HepG2 (cell line): ENCODE data around the gene SYT8. TPM values are rescaled to one million over a fixed set of nuclear protein-coding genes. Genes with fewer than 3 reads are reported as not detected.

Experiments used
- DR1 ChIP-seq: sonication (generic); formaldehyde crosslinking; IDR thresholded peaks from 2 replicates; pipeline ENCODE4 v1.8.0; 2021; ENCODE audit warnings: mild to moderate bottlenecking, missing genetic modification reagents, inconsistent platforms
- FOXA1 ChIP-seq, 2 experiments: fragments of 450-650 bp in 1 of 2; sonication (generic) in 1 of 2; formaldehyde crosslinking in 1 of 2; IDR thresholded peaks; 2 replicates each; pipeline versions ENCODE4 v1.4.0 to v1.6.1; 2016 to 2020; ENCODE audit warnings: missing genetic modification reagents in 1 of 2
- FOXC1 ChIP-seq: sonication (generic); formaldehyde crosslinking; IDR thresholded peaks from 2 replicates; pipeline ENCODE4 v1.8.0; 2022; ENCODE audit warnings: mild to moderate bottlenecking, missing genetic modification reagents, borderline replicate concordance
- FUBP1 ChIP-seq: sonication (generic); formaldehyde crosslinking; IDR thresholded peaks from 2 replicates; pipeline ENCODE4 v1.5.1; 2020; ENCODE audit warnings: missing genetic modification reagents, mild to moderate bottlenecking, borderline replicate concordance
- GATAD2A ChIP-seq: IDR thresholded peaks from 2 replicates; pipeline ENCODE4 v1.6.1; 2016
- GPBP1L1 ChIP-seq: sonication (generic); formaldehyde crosslinking; IDR thresholded peaks from 2 replicates; pipeline ENCODE4 v1.5.0; 2020; ENCODE audit warnings: mild to moderate bottlenecking, missing genetic modification reagents
- HMG20B ChIP-seq: conservative IDR thresholded peaks from 2 replicates; pipeline ENCODE4 v1.6.1; 2016; ENCODE audit warnings: missing genetic modification reagents, missing compliant biosample characterization
- MTF2 ChIP-seq: sonication (generic); formaldehyde crosslinking; IDR thresholded peaks from 2 replicates; pipeline ENCODE4 v1.5.0; 2020; ENCODE audit warnings: missing genetic modification reagents, borderline replicate concordance
- MYC ChIP-seq: sonication (generic); formaldehyde crosslinking; IDR thresholded peaks from 2 replicates; pipeline ENCODE4 v1.9.0; 2021; ENCODE audit warnings: missing genetic modification reagents, borderline replicate concordance
- THAP9 ChIP-seq: sonication (generic); formaldehyde crosslinking; IDR thresholded peaks from 2 replicates; pipeline ENCODE4; 2020; ENCODE audit warnings: missing genetic modification reagents, mild to moderate bottlenecking, borderline replicate concordance
- ZBTB4 ChIP-seq: sonication (generic); formaldehyde crosslinking; IDR thresholded peaks from 2 replicates; pipeline ENCODE4 v1.4.0; 2020; ENCODE audit warnings: missing genetic modification reagents, mild to moderate bottlenecking, borderline replicate concordance
- ZBTB46 ChIP-seq: sonication (generic); formaldehyde crosslinking; IDR thresholded peaks from 2 replicates; pipeline ENCODE4 v1.4.0; 2020; ENCODE audit warnings: mild to moderate bottlenecking, missing genetic modification reagents, borderline replicate concordance
- ZFP1 ChIP-seq: IDR thresholded peaks from 2 replicates; pipeline ENCODE4 v1.6.1; 2016
- ZMAT3 ChIP-seq: sonication (generic); formaldehyde crosslinking; conservative IDR thresholded peaks from 2 replicates; pipeline ENCODE4 v1.7.0; 2021; ENCODE audit warnings: missing genetic modification reagents
- ZNF253 ChIP-seq: sonication (generic); formaldehyde crosslinking; IDR thresholded peaks from 2 replicates; pipeline ENCODE4 v1.8.0; 2022; ENCODE audit warnings: mild to moderate bottlenecking, missing genetic modification reagents, borderline replicate concordance
- ZNF260 ChIP-seq: sonication (generic); formaldehyde crosslinking; IDR thresholded peaks from 2 replicates; pipeline ENCODE4 v1.4.0; 2020; ENCODE audit warnings: missing genetic modification reagents, low read depth, mild to moderate bottlenecking, borderline replicate concordance
- ZSCAN21 ChIP-seq: sonication (generic); formaldehyde crosslinking; IDR thresholded peaks from 2 replicates; pipeline ENCODE4 v1.8.0; 2022; ENCODE audit warnings: mild to moderate bottlenecking, missing genetic modification reagents, moderate library complexity, borderline replicate concordance
- polyA plus RNA-seq, 8 experiments: library from polyadenylated mRNA; depleted of rRNA in 3 of 8; stranded (reverse) in 7 of 8; unstranded in 1 of 8; fragments of >200 nt; fragmentation: Illumina TruSeq in 4 of 8; extraction: Trizol in 4 of 8; gene quantifications; 2 replicates each; pipeline versions ENCODE4 v1.2.1 to v1.2.3, GENCODE V29; 2011 to 2016; ENCODE audit warnings: low read depth in 4 of 8, missing spikeins in 1 of 8, mixed read lengths in 1 of 8; ENCODE audit not compliant: insufficient read depth in 1 of 8
- total RNA-seq, 5 experiments: library from RNA; depleted of rRNA; stranded (reverse); fragments of >200 nt; fragmentation: Illumina TruSeq; extraction: Trizol; gene quantifications; 2 replicates each; pipeline ENCODE4 v1.2.3, GENCODE V29; 2016; ENCODE audit warnings: low read depth in 1 of 5

Gene SYT8
- total and polyA plus RNA-seq, 2 of the 13 experiments (the other 11 are each of a cell fraction or from before 2014, with no cell fraction given), result 0.60 to 2.3 TPM

GRCh38 chr11:1827095-1827813 is 7.5 kb upstream of the SYT8 start (continued):
- TF ChIP-seq ZBTB4 (CRISPR knock-in tag) (peak; percentile 77; the same call in 1 of the 2 replicates), THAP9 (CRISPR knock-in tag) (peak; percentile 27; the same call in 1 of the 2 replicates), HMG20B (CRISPR knock-in tag) (no peak), ZNF260 (CRISPR knock-in tag) (no peak), ZBTB46 (CRISPR knock-in tag) (peak; percentile 67; the same call in 1 of the 2 replicates), DR1 (CRISPR knock-in tag) (no peak), FOXA1 (IDR thresholded peaks at IDR 0.05) (no peak), FOXA1 (CRISPR knock-in tag; IDR thresholded peaks at IDR 0.05) (no peak), ZNF253 (CRISPR knock-in tag) (peak; percentile 53; the same call in 1 of the 2 replicates), MTF2 (CRISPR knock-in tag) (no peak), ZMAT3 (CRISPR knock-in tag) (no peak), FOXC1 (no peak), GPBP1L1 (no peak), ZSCAN21 (CRISPR knock-in tag) (peak; percentile 60), MYC (CRISPR knock-in tag) (peak; percentile 54; the same call in 1 of the 2 replicates), GATAD2A (CRISPR knock-in tag) (peak; percentile 71), FUBP1 (CRISPR knock-in tag) (peak; percentile 88; the same call in 1 of the 2 replicates), ZFP1 (CRISPR knock-in tag) (no peak)
